ENCODE data around the gene SCYL1.

Gene SCYL1

DNA sequence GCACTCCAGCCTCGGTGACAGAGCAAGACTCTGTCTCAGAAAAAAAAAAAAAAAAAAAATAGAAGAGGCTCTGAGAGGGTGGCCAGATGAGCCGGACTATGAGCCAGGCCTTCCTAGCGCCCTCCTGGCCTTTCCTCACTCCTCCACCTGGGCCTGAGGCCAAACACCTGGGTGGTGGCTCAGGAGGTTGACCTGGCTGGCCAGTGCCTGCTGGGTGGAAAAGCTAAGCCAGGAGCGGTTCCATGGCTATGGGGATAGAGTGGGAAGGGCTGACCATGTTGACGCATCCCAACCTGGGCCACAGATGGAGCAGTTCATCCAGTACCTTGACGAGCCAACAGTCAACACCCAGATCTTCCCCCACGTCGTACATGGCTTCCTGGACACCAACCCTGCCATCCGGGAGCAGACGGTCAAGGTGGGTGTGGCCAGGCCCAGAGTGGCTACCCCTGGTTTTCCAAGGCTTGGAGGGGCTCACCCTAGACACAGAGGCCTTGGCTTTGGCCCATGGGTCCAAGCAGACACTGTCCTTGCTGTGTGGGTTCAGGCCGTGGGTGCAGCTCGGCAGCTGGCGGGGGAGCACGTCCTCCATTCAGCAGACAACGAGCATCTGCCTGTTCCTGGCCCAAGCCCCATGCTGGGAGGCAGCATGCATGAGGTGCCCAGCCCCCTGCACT, 7.6 kb downstream of the SCYL1 start:
- DNase-seq, result no peak

GRCh38 chr11:65535102-65535501, 10.2 kb downstream of the SCYL1 start:
- DNase-seq, result no peak

DNA sequence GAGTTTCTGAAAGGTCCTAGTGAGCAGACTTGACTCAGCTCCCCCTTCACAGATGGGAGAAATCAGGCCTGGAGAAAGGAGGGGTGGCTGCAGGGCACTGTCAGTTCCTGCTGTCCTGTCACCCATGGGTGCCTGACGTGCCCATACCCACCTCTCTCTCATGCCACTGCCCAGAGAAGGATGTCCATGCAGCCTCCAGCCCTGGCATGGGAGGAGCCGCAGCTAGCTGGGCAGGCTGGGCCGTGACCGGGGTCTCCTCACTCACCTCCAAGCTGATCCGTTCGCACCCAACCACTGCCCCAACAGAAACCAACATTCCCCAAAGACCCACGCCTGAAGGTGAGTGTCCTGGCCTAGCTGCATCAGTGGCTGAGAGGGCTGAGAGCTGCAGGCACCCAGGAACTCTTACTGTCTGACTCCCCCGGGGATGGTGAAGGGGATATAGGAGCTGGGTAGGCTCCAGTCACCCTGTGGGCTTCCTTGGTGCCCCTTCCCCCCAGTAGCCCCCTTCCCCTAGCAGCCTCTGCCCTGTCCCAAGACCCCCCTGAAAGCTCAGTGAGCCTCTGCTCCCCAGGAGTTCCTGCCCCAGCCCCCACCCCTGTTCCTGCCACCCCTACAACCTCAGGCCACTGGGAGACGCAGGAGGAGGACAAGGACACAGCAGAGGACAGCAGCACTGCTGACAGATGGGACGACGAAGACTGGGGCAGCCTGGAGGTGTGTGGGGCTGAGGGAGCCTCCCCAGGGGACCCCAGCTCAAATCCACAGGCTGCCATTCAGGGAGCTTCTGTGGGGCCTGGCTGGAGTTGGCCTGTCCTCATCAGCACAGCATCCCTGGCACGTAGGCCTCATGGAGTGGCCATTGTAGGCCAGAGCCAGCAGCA, 11.8 kb downstream of the SCYL1 start:
- no peak for DNase-seq

- DNase-seq, result no peak
Measured at GRCh38 chr11:65537296-65537597, 12.4 kb downstream of the SCYL1 start.

DNA sequence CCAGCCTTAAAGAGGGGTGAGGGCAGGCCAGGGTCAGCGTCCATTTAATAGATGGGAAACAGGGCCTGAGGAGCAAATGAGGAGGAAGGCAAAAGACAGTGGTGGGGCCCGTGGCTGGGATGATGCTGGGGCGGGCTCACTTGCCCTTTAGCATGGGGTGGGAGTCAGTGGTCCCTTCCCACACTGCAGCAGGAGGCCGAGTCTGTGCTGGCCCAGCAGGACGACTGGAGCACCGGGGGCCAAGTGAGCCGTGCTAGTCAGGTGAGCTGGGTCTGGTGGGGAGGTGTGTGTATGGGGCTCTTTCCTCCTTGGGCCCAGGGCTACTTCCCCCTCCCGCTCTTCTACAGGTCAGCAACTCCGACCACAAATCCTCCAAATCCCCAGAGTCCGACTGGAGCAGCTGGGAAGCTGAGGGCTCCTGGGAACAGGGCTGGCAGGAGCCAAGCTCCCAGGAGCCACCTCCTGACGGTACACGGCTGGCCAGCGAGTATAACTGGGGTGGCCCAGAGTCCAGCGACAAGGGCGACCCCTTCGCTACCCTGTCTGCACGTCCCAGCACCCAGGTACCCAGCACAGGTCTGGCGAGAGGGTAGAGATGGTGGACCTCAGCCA, 12.8 kb downstream of the SCYL1 start:
- DNase-seq, result no peak

DNA sequence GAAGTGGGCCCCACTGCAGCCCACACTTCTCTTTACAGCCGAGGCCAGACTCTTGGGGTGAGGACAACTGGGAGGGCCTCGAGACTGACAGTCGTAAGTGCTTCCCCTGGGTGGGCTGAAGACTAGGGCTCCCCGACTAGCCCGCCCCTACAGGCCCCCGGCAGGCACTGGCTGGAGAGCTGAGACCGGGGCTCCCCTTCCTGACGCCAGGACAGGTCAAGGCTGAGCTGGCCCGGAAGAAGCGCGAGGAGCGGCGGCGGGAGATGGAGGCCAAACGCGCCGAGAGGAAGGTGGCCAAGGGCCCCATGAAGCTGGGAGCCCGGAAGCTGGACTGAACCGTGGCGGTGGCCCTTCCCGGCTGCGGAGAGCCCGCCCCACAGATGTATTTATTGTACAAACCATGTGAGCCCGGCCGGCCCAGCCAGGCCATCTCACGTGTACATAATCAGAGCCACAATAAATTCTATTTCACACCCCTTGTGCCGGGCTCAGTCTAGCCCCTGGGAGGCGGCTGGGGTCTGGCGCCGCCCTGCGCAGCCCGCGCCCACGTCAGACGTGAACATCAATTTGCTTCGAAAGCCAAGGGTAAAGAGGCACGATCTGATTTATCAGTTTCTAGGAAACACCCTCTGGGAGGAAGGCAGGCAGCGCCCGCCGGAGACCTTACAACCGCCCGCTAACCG, 13.5 kb downstream of the SCYL1 start:
- DNase-seq, result peak; percentile 31

DNA sequence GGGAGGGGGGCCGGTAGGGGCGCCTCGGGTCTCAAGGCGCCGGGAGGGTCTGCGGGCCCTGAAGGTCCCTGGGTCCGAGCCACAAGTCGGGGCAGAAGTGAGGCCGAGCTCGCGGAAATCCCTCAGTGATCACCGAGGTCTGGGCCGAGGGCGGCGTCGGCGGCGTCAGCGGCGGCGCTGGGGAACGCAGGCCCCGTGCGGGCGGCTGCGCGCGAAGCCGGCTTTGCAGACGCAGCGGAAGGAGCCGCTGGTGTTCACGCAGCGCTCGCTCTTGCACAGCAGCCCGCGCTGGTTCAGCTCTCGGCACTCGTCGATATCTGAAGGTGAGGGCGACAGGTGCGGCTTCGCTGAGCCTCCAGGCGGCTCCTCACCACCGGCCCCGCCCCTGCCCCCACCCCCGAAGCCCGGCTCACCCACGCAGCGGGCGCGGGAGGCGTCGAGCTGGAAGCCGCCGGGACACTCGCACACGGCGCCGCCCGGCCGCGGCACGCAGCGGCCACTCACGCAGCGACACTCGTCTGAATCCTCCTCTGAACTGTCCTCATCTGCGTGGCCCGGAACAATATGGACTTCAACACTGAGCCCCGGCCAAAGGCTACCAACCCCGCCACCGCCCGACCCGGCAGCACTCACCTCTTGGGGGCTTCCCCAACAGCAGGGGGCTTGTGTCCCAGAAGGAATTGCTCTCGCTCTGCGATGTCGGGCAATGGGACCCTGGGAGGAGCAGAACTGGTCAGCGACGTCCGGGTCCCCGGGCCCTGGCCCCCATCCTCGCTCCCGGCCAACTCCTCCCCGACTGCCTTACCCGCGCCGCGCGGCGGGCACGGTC, 14.2 kb downstream of the SCYL1 start:
- DNase-seq, result peak; percentile 47

DNA sequence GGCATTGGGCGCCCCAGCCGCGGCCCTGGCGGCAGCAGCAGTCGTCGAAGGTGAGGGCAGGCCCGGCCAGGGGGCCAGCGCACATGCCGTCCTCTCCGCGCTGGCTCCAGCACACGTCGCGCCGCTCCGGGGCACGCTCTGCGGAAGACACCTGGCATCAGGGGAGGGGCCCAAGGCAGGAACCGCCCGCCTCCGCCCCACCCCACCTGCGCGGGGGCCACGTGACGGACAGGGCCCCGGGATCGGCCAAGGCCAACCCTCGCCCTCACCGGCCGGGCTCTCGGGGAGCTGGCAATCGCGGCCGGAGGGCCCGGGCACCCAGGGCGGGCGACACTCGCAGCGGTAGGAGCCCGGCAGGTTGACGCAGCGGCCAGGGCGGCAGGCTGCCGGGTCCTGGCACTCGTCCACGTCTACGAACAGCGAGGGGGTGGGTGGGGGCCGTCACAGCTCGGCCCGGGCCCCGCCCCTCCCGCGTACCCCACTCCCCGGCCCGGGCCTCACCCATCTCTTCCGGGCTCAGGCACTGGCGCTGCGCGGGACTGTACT, 14.9 kb downstream of the SCYL1 start:
- DNase-seq, result peak; percentile 82

DNA sequence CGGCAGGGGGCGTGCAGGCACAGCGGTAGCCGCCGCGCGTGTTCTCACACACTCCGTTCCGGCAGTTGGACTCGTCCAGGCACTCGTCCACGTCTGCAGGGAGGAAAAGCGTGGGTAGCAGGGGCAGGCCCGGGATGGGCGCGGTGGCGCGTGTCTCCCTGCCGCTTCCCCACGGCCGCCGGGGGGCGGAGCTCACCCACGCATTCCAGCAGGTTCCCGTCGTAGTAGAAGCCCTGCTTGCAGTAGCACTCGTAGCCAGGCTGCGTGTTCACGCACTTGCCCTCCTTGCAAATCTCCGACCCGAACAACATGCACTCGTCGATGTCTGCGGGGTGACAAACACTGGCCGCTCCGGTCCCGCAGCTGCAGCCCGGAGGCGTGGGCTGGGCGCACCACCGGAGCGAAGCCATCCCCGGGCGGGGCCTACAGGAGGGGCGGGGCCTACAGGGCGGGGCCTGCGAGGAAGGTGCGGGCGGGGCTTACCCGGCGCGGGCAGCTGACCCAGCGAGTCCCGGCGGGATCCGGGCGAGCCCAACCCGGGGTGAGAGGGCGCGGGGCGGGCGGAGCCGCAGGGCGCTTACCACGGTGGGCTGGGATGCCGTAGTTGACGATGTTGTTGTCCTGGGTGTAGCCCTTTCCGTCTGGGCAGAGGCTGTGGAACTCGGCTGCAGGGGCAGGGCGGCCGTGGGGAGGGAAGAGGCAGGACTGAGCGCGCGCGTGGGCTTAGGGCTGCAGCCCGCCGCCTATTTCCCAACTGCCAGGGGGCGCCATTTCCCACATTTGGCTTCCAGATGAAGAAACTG, 15.6 kb downstream of the SCYL1 start:
- DNase-seq, result peak; percentile 93

DNA sequence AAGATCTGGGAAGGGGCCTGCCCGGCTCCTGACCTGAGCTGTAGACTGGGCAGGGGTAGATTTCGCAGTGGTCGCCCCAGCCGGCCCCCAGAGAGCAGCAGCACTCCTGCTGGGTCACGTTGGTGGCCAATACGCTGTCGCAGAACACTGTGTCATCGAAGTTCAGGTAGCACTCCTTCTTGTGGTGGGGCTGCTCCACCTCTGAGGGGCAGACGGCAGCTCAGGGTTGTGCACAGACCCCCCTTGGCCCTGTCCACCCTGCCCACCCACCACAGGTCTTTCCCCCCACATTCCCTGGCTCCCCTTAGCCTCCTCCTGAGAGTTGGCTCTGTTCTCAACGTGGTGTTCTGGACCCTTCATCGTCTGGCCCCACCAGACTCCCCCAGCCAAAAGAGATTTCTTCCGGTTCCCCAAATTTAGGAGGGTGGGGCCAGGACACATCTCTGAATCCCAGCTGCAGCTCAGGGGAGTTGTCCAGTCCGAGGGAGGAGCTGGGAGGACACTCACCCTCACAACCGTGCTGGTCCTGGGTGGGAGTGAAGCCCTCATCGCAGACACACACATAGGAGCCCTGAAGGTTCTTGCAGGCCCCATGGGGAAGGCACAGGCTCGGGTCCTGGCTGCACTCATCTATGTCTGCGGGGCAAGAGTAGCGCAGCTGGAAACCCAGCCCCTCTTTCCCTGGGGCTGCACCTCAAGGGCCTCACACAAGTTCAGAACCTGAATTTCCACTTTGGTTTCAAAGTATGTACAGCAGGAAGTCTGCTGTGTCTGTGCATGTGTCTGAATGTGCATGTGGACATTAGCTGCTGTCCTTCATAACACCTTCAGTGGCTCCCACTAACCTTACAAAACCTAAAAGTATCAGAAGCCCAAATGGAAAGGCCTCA, 16.5 kb downstream of the SCYL1 start:
- DNase-seq, result no peak

- DNase-seq, result no peak
Measured at GRCh38 chr11:65542738-65543390, 18.0 kb downstream of the SCYL1 start.

GRCh38 chr11:65545853-65546216, 21.0 kb downstream of the SCYL1 start:
- DNase-seq, result no peak

DNA sequence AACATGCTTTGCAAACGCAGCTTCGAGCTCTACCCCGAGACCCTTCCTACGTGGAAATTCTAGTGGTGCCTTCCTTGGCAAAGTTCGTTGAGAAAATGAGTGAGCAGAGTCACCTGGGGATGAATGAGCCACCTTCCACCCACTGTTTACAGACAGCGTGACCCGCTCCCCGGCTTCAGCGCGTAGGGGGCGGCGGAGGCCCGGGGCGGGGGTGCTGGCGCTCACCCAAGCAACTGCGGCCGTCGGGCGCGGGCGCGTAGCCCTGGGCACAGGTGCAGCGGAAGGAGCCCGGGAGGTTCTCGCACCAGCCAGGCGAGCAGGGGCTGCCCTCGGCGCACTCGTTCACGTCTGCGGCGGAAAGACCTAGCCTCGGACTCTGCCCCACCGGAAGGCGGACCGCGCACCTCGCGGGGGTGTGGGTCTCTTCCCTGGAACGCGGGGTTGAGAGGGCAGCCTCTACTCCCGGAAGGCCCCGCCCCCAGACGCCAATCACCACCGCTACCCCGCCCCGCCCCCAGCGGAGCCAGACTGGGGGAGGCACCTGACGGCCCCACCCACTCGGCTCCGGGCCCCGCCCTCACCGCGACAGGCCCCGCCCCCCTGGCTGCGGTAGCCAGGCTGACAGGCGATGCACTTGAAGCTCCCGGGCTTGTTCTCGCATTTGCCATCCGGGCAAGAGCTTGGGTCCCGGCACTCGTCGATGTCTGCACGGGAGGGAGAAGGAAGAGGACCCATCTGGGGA, 21.5 kb downstream of the SCYL1 start:
- DNase-seq, result peak; percentile 79

- no peak for DNase-seq
Measured at GRCh38 chr11:65547446-65548125, 22.7 kb downstream of the SCYL1 start.

- DNase-seq, result no peak
Measured at GRCh38 chr11:65548395-65548794, 23.5 kb downstream of the SCYL1 start.

DNA sequence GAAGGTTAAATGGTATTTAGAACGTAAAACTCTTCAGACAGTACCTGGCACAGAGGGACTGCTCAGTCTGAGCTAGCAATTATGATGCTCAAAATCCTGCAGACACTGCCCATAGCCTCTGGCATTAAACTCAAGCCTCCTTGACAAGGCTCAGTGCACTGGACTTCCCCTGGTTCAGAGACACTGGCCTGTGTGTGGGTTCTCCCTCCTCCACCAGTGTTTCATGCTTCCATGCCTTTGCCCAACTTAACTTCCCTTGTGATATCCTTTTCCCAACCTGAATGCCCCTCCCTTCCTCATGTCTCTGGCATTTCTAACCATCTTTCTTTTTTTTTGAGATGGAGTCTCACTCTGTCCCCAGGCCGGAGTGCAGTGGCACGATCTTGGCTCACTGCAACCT, 24.2 kb downstream of the SCYL1 start:
- no peak for DNase-seq

DNA sequence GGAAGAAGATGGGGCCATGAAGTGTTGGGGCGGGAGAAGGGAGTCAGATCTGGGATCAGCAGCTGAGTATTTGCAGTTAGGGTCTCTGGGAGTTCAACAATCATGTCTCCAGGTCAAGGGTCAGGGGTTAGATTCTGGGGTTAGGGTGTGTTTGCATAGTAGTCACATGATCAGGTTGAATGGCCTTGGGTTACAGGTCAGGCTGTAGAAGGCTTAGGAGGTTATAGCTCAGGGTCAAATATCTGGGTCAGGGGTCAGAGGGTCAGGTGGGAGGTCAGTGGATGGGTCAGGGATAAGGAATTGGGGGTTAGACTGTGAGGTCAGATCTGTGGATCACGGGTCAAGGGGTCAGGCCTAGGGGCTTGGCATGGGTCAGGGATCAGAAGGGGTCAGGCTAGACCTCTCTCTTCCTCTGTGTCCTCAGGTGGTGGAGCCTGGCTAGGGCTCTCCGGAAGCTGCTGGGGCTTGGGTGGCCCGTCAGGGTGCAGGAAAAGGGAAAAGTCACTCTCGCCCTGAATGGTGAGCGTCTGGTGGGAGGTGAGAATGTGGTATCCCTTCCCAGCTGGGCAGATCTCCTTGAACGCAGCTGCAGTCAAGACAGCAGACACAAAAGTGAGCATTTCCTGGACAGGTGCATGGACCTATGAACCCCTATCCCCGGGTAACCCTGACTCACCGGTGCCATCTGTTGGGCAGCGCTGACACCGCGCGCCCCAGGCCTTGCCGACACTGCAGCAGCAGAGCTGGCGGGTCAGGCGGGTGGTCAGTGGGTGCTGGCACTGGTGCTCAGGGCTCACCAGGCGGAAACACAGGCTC, 26.9 kb downstream of the SCYL1 start:
- DNase-seq, result peak; percentile 46
